ENCODE measurements around the gene CAMK1D. TPM values are rescaled to one million over a fixed set of nuclear protein-coding genes. Genes with fewer than 3 reads are reported as not detected.

Gene CAMK1D
- total and polyA plus RNA-seq, 10 of the 15 experiments (the other 5 are each of a cell fraction or from before 2014, with no cell fraction given) = 2.1 to 35.5 (median 14.7) TPM

DNA sequence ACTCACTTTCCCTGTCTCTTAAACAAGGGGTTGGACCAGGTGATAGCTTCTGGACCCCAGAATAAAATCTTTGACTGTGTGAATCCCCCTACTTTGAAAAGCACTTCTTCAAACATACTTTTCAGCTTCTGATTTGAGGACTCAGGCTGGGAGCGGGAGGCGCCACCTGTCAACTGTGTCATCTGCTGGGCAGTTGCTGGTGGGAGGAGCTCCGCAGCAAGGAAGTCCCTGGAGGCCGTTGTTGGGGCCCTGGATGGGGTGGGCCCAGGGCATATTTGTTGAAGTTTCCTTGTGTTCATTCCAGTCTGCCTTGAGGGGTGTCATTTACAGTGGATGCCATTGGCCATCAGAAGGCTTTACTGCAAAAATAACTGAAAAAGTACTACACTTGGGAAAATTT lies 454.4 kb downstream of the CAMK1D start:
- CTCF ChIA-PET = no interaction called here

More for the DNA sequence above, 454.4 kb downstream of the CAMK1D start:
- H3K4me2 ChIP-seq (ENCODE audit: control insufficient read depth, insufficient read depth) = no peak overlapping the region
- RAD21 ChIA-PET (ENCODE audit: unreplicated experiment) = no interaction called here
- H3K27ac ChIP-seq (ENCODE audit: control insufficient read depth, insufficient read depth) = no peak overlapping the region
- H2AFZ ChIP-seq (ENCODE audit: control insufficient read depth, low read depth, low read length) = no peak overlapping the region
- FAIRE-seq (no peak), DNase-seq (ENCODE audit: low read depth, low spot score) (no peak), ATAC-seq (no peak)
- H3K27me3 ChIP-seq (replicated peaks in 1 of 2; ENCODE audit: control insufficient read depth in 2 of 2, insufficient read depth in 2 of 2, low read length in 1 of 2) = no peaks in the 10 kb centered on the region
- H3K4me3 ChIP-seq = no peak overlapping the region
- no TSS peak for BruUV-seq (replicated peaks)
- POLR2A ChIA-PET = no interaction called here
- SMC1A ChIA-PET (ENCODE audit: uncharacterized antibody, unreplicated experiment) = no interaction called here
- no peak overlapping the region for H3K9ac ChIP-seq (ENCODE audit: control insufficient read depth, insufficient read depth, low read length)
- 86% methylated on average over 4 of the region's 4 CpGs for WGBS (ENCODE audit: insufficient coverage, insufficient replicate concordance, low lambda C conversion rate, missing lambda C conversion rate)
- no peaks in the 10 kb centered on the region for H3K4me1 ChIP-seq (ENCODE audit: control insufficient read depth, insufficient read depth, low read length)
- TF ChIP-seq TARDBP (IDR thresholded peaks at IDR 0.05; ENCODE audit: borderline replicate concordance) (no peak), TCF3 (IDR thresholded peaks at IDR 0.05; ENCODE audit: borderline replicate concordance, insufficient read depth, low read depth, low read length) (no peak), ZSCAN29 (IDR thresholded peaks at IDR 0.05) (no peak), ASH2L (IDR thresholded peaks at IDR 0.05; ENCODE audit: borderline replicate concordance, low read depth) (no peak), SPI1 (IDR thresholded peaks at IDR 0.05; ENCODE audit: borderline replicate concordance, insufficient read depth, low read depth, low read length) (no peak), LARP7 (IDR thresholded peaks at IDR 0.05) (no peak), KAT2A (conservative IDR thresholded peaks at IDR 0.05; ENCODE audit: control insufficient read depth, low read depth, low read length) (no peak)
- TF ChIP-seq, protein P1, sequence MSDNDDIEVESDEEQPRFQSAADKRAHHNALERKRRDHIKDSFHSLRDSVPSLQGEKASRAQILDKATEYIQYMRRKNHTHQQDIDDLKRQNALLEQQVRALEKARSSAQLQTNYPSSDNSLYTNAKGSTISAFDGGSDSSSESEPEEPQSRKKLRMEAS (IDR thresholded peaks at IDR 0.05; ENCODE audit: low read depth, low read length) = no peak
- TF ChIP-seq, protein P2, sequence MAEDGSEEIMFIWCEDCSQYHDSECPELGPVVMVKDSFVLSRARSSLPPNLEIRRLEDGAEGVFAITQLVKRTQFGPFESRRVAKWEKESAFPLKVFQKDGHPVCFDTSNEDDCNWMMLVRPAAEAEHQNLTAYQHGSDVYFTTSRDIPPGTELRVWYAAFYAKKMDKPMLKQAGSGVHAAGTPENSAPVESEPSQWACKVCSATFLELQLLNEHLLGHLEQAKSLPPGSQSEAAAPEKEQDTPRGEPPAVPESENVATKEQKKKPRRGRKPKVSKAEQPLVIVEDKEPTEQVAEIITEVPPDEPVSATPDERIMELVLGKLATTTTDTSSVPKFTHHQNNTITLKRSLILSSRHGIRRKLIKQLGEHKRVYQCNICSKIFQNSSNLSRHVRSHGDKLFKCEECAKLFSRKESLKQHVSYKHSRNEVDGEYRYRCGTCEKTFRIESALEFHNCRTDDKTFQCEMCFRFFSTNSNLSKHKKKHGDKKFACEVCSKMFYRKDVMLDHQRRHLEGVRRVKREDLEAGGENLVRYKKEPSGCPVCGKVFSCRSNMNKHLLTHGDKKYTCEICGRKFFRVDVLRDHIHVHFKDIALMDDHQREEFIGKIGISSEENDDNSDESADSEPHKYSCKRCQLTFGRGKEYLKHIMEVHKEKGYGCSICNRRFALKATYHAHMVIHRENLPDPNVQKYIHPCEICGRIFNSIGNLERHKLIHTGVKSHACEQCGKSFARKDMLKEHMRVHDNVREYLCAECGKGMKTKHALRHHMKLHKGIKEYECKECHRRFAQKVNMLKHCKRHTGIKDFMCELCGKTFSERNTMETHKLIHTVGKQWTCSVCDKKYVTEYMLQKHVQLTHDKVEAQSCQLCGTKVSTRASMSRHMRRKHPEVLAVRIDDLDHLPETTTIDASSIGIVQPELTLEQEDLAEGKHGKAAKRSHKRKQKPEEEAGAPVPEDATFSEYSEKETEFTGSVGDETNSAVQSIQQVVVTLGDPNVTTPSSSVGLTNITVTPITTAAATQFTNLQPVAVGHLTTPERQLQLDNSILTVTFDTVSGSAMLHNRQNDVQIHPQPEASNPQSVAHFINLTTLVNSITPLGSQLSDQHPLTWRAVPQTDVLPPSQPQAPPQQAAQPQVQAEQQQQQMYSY (CRISPR knock-in tag; IDR thresholded peaks at IDR 0.05) = no peak
- TF ChIP-seq, protein P3, sequence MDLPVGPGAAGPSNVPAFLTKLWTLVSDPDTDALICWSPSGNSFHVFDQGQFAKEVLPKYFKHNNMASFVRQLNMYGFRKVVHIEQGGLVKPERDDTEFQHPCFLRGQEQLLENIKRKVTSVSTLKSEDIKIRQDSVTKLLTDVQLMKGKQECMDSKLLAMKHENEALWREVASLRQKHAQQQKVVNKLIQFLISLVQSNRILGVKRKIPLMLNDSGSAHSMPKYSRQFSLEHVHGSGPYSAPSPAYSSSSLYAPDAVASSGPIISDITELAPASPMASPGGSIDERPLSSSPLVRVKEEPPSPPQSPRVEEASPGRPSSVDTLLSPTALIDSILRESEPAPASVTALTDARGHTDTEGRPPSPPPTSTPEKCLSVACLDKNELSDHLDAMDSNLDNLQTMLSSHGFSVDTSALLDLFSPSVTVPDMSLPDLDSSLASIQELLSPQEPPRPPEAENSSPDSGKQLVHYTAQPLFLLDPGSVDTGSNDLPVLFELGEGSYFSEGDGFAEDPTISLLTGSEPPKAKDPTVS (IDR thresholded peaks at IDR 0.05; ENCODE audit: low read depth, low read length) = no peak
- H4K20me1 ChIP-seq (ENCODE audit: control insufficient read depth, insufficient read depth) = no peaks in the 10 kb centered on the region
- no peaks in the 10 kb centered on the region for H3K79me2 ChIP-seq (ENCODE audit: control insufficient read depth, insufficient read depth, low read length)
- in situ Hi-C loops (cut with MboI) = no loop called here
- no peaks in the 10 kb centered on the region for H3K9me3 ChIP-seq (replicated peaks; ENCODE audit: control insufficient read depth, insufficient read depth, low read length)
- no peaks in the 10 kb centered on the region for H3K36me3 ChIP-seq (ENCODE audit: control insufficient read depth in 2 of 2, insufficient read depth in 2 of 2, low read length in 1 of 2)
- intact Hi-C loops (cut with micrococcal nuclease; ENCODE audit: unreplicated experiment) = no loop called here

Measured in GM12878 (cell line).